ENCODE measurements around the gene PPP2CA.

The PPP2CA gene

GRCh38 chr5:134209477-134210245 is 16.2 kb downstream of the PPP2CA start:
- H3K36me3 ChIP-seq (ENCODE audit: control insufficient read depth, insufficient read depth, low read length): no peaks in the 10 kb centered on the region
- peaks cover 95% of the 10 kb centered on the region for H3K79me2 ChIP-seq
- H3K27me3 ChIP-seq (ENCODE audit: control insufficient read depth, insufficient read depth, low read length): no peaks in the 10 kb centered on the region
- no peak for TF ChIP-seq CTCF (IDR thresholded peaks at IDR 0.05)
- H3K9ac ChIP-seq: no peak overlapping the region
- peak overlapping the region; percentile 50 for H3K4me2 ChIP-seq (ENCODE audit: low read length)
- H3K27ac ChIP-seq: peak overlapping the region; percentile 64
- no peaks in the 10 kb centered on the region for H3K9me3 ChIP-seq (ENCODE audit: control insufficient read depth, low read length)
- H2AFZ ChIP-seq: no peak overlapping the region
- H3K4me1 ChIP-seq: peaks cover 34% of the 10 kb centered on the region
- H3K4me3 ChIP-seq (ENCODE audit: low read depth, low read length): peak overlapping the region; percentile 16

DNA sequence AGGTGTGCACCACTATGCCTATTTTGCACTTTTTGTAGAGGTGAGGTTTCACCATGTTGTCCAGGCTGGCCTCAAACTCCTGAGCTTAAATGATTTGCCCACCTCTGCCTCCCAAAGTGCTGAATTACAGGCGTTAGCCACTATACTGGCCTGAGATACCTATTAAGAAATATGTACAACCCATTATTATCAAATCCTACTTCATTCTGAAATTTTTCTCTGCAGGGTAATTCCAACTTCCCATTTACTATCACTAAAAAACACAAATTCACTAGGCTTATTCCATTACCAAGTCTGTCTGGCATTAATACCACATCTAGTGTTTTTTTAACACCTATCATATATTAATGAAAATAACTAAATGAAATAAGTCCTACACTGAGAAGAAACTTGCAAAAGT is 18.2 kb downstream of the PPP2CA start:
- Histone ChIP-seq H3K9ac (no peak overlapping the region), H3K4me3 (ENCODE audit: low read depth, low read length) (no peak overlapping the region), H2AFZ (no peak overlapping the region), H3K79me2 (peaks cover 85% of the 10 kb centered on the region), H3K4me1 (peaks cover 34% of the 10 kb centered on the region), H3K27ac (no peak overlapping the region), H3K9me3 (ENCODE audit: control insufficient read depth, low read length) (no peaks in the 10 kb centered on the region), H3K36me3 (ENCODE audit: control insufficient read depth, insufficient read depth, low read length) (no peaks in the 10 kb centered on the region), H3K27me3 (ENCODE audit: control insufficient read depth, insufficient read depth, low read length) (no peaks in the 10 kb centered on the region), H3K4me2 (ENCODE audit: low read length) (no peak overlapping the region)
- TF ChIP-seq CTCF (IDR thresholded peaks at IDR 0.05): no peak

DNA sequence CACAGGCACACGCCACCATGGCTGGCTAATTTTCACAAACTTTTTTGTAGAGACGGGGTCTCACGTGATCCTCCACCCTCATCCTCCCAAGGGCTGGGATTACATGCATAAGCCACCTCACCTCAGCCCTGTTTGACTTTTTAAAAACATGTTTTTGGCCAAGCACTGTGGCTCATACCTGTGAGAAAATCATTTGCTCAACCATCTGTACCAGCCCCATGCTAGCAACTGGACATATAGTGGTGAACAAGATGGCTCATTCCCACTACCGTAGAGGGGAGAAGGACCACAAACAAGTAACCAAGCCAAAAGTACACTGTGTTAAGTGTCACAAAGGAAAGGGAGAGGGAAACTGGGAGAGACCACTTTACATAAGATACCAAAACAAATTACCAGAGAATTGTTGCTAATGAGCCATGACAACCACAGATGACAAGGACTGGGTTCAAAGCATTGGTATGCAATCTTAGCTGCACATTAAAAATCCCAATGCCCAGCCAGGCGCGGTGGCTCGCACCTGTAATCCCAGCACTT is 19.2 kb downstream of the PPP2CA start:
- H3K4me2 ChIP-seq (ENCODE audit: low read length): no peak overlapping the region
- no peak overlapping the region for H3K9ac ChIP-seq
- H2AFZ ChIP-seq: no peak overlapping the region
- H3K27ac ChIP-seq: no peak overlapping the region
- TF ChIP-seq CTCF (IDR thresholded peaks at IDR 0.05): no peak
- no peaks in the 10 kb centered on the region for H3K9me3 ChIP-seq (ENCODE audit: control insufficient read depth, low read length)
- no peak overlapping the region for H3K4me3 ChIP-seq (ENCODE audit: low read depth, low read length)
- peaks cover 80% of the 10 kb centered on the region for H3K79me2 ChIP-seq
- H3K36me3 ChIP-seq (ENCODE audit: control insufficient read depth, insufficient read depth, low read length): no peaks in the 10 kb centered on the region
- peaks cover 34% of the 10 kb centered on the region for H3K4me1 ChIP-seq
- H3K27me3 ChIP-seq (ENCODE audit: control insufficient read depth, insufficient read depth, low read length): no peaks in the 10 kb centered on the region

DNA sequence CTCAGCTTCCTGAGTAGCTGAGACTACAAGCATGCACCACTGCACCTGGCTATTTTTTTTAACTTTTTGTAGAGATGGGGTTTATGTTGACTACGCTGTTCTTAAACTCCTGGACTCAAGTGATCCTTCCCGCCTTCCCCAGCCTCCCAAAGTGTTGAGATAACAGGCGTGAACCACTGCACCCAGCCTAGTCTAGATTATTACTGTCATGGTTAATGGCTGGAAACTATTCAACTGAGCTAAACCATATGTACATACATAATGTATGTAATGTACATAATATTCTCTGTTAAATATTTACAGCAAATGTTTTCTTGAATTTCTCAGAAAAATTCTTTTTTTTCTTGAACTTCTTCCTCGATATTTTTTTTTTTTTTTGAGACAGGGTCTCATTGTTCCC is 21.3 kb downstream of the PPP2CA start:
- Histone ChIP-seq H3K27ac (no peak overlapping the region), H3K9me3 (ENCODE audit: control insufficient read depth, low read length) (no peaks in the 10 kb centered on the region), H3K4me3 (ENCODE audit: low read depth, low read length) (no peak overlapping the region), H3K4me2 (ENCODE audit: low read length) (no peak overlapping the region), H3K79me2 (peaks cover 71% of the 10 kb centered on the region), H2AFZ (no peak overlapping the region), H3K36me3 (ENCODE audit: control insufficient read depth, insufficient read depth, low read length) (no peaks in the 10 kb centered on the region), H3K27me3 (ENCODE audit: control insufficient read depth, insufficient read depth, low read length) (no peaks in the 10 kb centered on the region), H3K4me1 (peaks cover 20% of the 10 kb centered on the region), H3K9ac (no peak overlapping the region)
- no peak for TF ChIP-seq CTCF (IDR thresholded peaks at IDR 0.05)

- H3K4me3 ChIP-seq (ENCODE audit: low read depth, low read length): no peak overlapping the region
- peaks cover 17% of the 10 kb centered on the region for H3K4me1 ChIP-seq
- H3K27me3 ChIP-seq (ENCODE audit: control insufficient read depth, insufficient read depth, low read length): no peaks in the 10 kb centered on the region
- H3K79me2 ChIP-seq: peaks cover 67% of the 10 kb centered on the region
- H2AFZ ChIP-seq: no peak overlapping the region
- H3K9me3 ChIP-seq (ENCODE audit: control insufficient read depth, low read length): no peaks in the 10 kb centered on the region
- no peak overlapping the region for H3K4me2 ChIP-seq (ENCODE audit: low read length)
- no peaks in the 10 kb centered on the region for H3K36me3 ChIP-seq (ENCODE audit: control insufficient read depth, insufficient read depth, low read length)
- no peak for TF ChIP-seq CTCF (IDR thresholded peaks at IDR 0.05)
- H3K9ac ChIP-seq: no peak overlapping the region
- H3K27ac ChIP-seq: no peak overlapping the region
Measured at GRCh38 chr5:134203630-134204029, 22.2 kb downstream of the PPP2CA start.
